B cell (primary cell): ENCODE results near the gene CLECL1. TPM values are rescaled to one million over a fixed set of nuclear protein-coding genes. Genes with fewer than 3 reads are reported as not detected.

ENCODE experiments used
- ATAC-seq: fragments of 200-7000 bp; cut with Tn5 transposase; one replicate; pipeline ENCODE4 v1.10.0; 2021; ENCODE audit warnings: low read depth, mild to moderate bottlenecking, moderate number of reproducible peaks, moderate library complexity
- CTCF ChIA-PET: fragments of 350-600 bp; sonication (Branson Sonifier 250); formaldehyde crosslinking; loops from one replicate; lab custom pipeline; 2021; ENCODE audit warnings: antibody characterized with exemption, inconsistent platforms; lab: Charles Lee
- POLR2A ChIA-PET: fragments of 350-600 bp; sonication (Branson Sonifier 250); formaldehyde crosslinking; loops from one replicate; lab custom pipeline; 2021; ENCODE audit warnings: antibody characterized with exemption; lab: Charles Lee
- DNase-seq: peaks from one replicate; pipeline ENCODE4 v3.0.0; 2013
- H2AFZ ChIP-seq: 2 replicates; pipeline ENCODE4 v1.6.1; 2012; ENCODE audit warnings: mild to moderate bottlenecking, low read depth, low read length; ENCODE audit not compliant: insufficient read depth, poor library complexity, severe bottlenecking
- H3K27ac ChIP-seq, 2 donors: 1 replicate in 1 of 2; 2 replicates in 1 of 2; pipeline ENCODE4 v1.5.1; 2012 to 2013; ENCODE audit warnings: low read length in 2 of 2, mild to moderate bottlenecking in 2 of 2, moderate library complexity in 1 of 2
- H3K27me3 ChIP-seq, 4 experiments: fragments of 200-600 bp in 1 of 4; sonication (generic) in 1 of 4; replicated peaks in 1 of 4; 1 replicate in 2 of 4; 2 replicates in 2 of 4; pipeline versions ENCODE4 v1.6.1 to v1.7.0; 2013 to 2016; ENCODE audit warnings: low read length in 3 of 4, mild to moderate bottlenecking in 2 of 4, mixed read lengths in 1 of 4, moderate library complexity in 1 of 4; ENCODE audit not compliant: insufficient read depth in 4 of 4, control insufficient read depth in 3 of 4; ENCODE audit errors: control extremely low read depth in 1 of 4
- H3K36me3 ChIP-seq, 2 experiments: replicated peaks in 1 of 2; 1 replicate in 1 of 2; 2 replicates in 1 of 2; pipeline versions ENCODE4 v1.6.1 to v1.7.1; 2013; ENCODE audit warnings: low read length in 1 of 2; ENCODE audit not compliant: insufficient read depth in 2 of 2, control insufficient read depth in 1 of 2; ENCODE audit errors: control extremely low read depth in 1 of 2, extremely low read depth in 1 of 2
- H3K4me1 ChIP-seq, 2 donors: fragments of 200-600 bp in 1 of 2; sonication (generic) in 1 of 2; 1 replicate in 1 of 2; 2 replicates in 1 of 2; pipeline versions ENCODE4 v1.5.1 to v1.6.1; 2013 to 2017; ENCODE audit warnings: low read length in 2 of 2; ENCODE audit not compliant: control insufficient read depth in 2 of 2, insufficient read depth in 2 of 2
- H3K4me2 ChIP-seq: replicated peaks from 2 replicates; pipeline ENCODE3; 2012; ENCODE audit warnings: mild to moderate bottlenecking, low read depth, low read length; ENCODE audit not compliant: poor library complexity, severe bottlenecking
- H3K4me3 ChIP-seq, 5 experiments: fragments of 200-600 bp in 1 of 5; sonication (generic) in 1 of 5; 1 replicate in 3 of 5; 2 replicates in 2 of 5; pipeline versions ENCODE4 v1.5.1 to v1.7.0; 2011 to 2016; ENCODE audit warnings: low read length in 4 of 5, mild to moderate bottlenecking in 4 of 5, low read depth in 2 of 5, control low read depth in 1 of 5, moderate library complexity in 1 of 5; ENCODE audit not compliant: insufficient read depth in 1 of 5; ENCODE audit errors: control extremely low read depth in 1 of 5, extremely low read depth in 1 of 5
- H3K79me2 ChIP-seq: fragments of 200-600 bp; sonication (generic); one replicate; pipeline ENCODE4 v1.6.0; 2016; ENCODE audit warnings: low read length; ENCODE audit not compliant: control insufficient read depth, insufficient read depth
- H3K9ac ChIP-seq: fragments of 200-600 bp; sonication (generic); 2 replicates; pipeline ENCODE4 v1.6.1; 2017; ENCODE audit warnings: mild to moderate bottlenecking, low read length, moderate library complexity
- H3K9me3 ChIP-seq, 3 donors: one replicate each; pipeline versions ENCODE4 v1.6.1 to v1.7.1; 2013; ENCODE audit warnings: low read length in 2 of 3; ENCODE audit not compliant: control insufficient read depth in 2 of 3, insufficient read depth in 1 of 3; ENCODE audit errors: control extremely low read depth in 1 of 3
- H4K20me1 ChIP-seq: 2 replicates; pipeline ENCODE4 v1.6.0; 2012; ENCODE audit warnings: mild to moderate bottlenecking, low read length; ENCODE audit not compliant: insufficient read depth, control insufficient read depth, poor library complexity, severe bottlenecking
- H3K27ac Mint-ChIP-seq: one replicate; pipeline ENCODE4 v1.8.0; 2021; ENCODE audit warnings: mixed read lengths
- H3K27me3 Mint-ChIP-seq: one replicate; pipeline ENCODE4 v1.8.0; 2021; ENCODE audit warnings: mixed read lengths
- H3K4me1 Mint-ChIP-seq: one replicate; pipeline ENCODE4 v1.8.0; 2021; ENCODE audit warnings: mixed read lengths
- H3K4me3 Mint-ChIP-seq: one replicate; pipeline ENCODE4 v1.8.0; 2021; ENCODE audit warnings: mixed read lengths
- H3K9me3 Mint-ChIP-seq: one replicate; pipeline ENCODE4 v1.8.0; 2022; ENCODE audit warnings: mixed read lengths; ENCODE audit not compliant: insufficient read depth
- EZH2 ChIP-seq: IDR thresholded peaks from 2 replicates; pipeline ENCODE4 v1.6.1; 2012; ENCODE audit warnings: borderline replicate concordance, low read depth, mild to moderate bottlenecking, moderate library complexity, low read length; ENCODE audit not compliant: insufficient read depth, poor library complexity, severe bottlenecking
- WGBS: methylation state at CpG from one replicate; pipeline ENCODE4 v1.1.5; 2013; ENCODE audit warnings: missing lambda C conversion rate; ENCODE audit not compliant: insufficient coverage; 5-methylcytosine and 5-hydroxymethylcytosine counted together
- intact Hi-C: fragments of 100-400 bp; cut with micrococcal nuclease; formaldehyde crosslinking; loops from one replicate; pipeline ENCODE4 v1.10.0; 2022
- polyA minus RNA-seq: library from RNA; depleted of rRNA, polyadenylated mRNA; stranded (reverse); fragments of >200 nt; gene quantifications from 2 replicates; pipeline ENCODE4 v1.2.3, GENCODE V29; 2012
- polyA plus RNA-seq: library from polyadenylated mRNA; depleted of rRNA; stranded (reverse); fragments of >200 nt; gene quantifications from 2 replicates; pipeline ENCODE4 v1.2.3, GENCODE V29; 2012
- total RNA-seq, 2 donors: library from RNA; stranded (reverse); fragments of 120-200 nt in 1 of 2; gene quantifications; 1 replicate in 1 of 2; 2 replicates in 1 of 2; pipeline versions ENCODE4 v1.2.3 to v1.2.4, GENCODE V29; 2013 to 2022
- TF ChIP-seq, protein P1 (sequence below): fragments of 200-600 bp; IDR thresholded peaks from one replicate; pipeline ENCODE4 v1.8.0; 2022; ENCODE audit warnings: antibody characterized with exemption, mild to moderate bottlenecking

Gene CLECL1
- total RNA-seq (37.8 and 51.4 TPM in 2 replicates), polyA plus RNA-seq (18.5 and 30.7 TPM in 2 replicates), polyA minus RNA-seq (12.9 and 16.4 TPM in 2 replicates)
- 54.4 TPM for total RNA-seq (2013)

DNA sequence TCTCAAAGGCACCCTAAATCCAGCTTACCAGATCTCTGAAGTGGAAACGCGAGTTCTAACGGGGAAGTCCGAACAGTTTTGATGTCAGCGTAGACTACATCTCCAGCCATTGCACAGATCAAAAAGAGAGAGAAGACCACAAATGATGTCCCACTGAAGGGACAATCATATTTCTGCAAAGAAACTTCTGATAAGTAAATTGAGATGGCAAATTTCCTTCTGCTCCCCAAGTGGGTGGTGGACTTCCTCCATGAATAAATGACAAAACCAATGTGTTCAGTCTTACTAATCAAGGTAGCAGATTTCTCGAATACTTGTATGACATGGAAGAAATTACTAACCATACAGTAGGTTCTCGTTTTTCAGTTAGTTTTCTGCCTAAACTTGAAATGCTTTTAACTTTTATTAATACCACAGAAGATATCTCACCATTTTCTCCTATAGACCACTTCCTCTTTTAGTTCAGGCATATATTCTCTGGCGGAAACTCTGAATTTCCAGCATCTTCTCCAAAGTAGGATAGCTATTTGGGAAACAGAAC lies at the start of gene CLECL1:
Gene CLECL1 (minus strand): TSS at position 177 of the 541 bp plus-strand sequence.
- H2AFZ ChIP-seq: peak within 1 kb of the TSS; percentile 32
- H3K36me3 ChIP-seq: no peaks in the 10 kb centered on the region
- no peaks in the 10 kb centered on the region for H4K20me1 ChIP-seq
- DNase-seq (peak; percentile 65), ATAC-seq (peak; percentile 39)
- no peaks in the 10 kb centered on the region for H3K9me3 Mint-ChIP-seq
- peaks cover 50 to 67% of the 10 kb centered on the region in 2 donors for H3K4me1 ChIP-seq
- H3K9me3 ChIP-seq: peaks cover 0 to 3% (median 0%) of the 10 kb centered on the region in 3 donors
- H3K4me3 Mint-ChIP-seq: peak within 1 kb of the TSS; percentile 92
- peak within 1 kb of the TSS; percentile 35 to 74 (median 44) for H3K4me3 ChIP-seq
- peak within 1 kb of the TSS; percentile 75 for H3K4me2 ChIP-seq
- H3K27me3 Mint-ChIP-seq: no peaks in the 10 kb centered on the region
- H3K9ac ChIP-seq: peak within 1 kb of the TSS; percentile 82
- POLR2A ChIA-PET: interaction anchor here (0.6 to 3.6 kb wide), 4 partner anchors 8 to 86 kb away, joined by 3 to 17 read pairs (median 4); no protein-coding TSS in a partner anchor
- peak within 1 kb of the TSS; percentile 83 to 94 for H3K27ac ChIP-seq
- H3K27ac Mint-ChIP-seq: peak within 1 kb of the TSS; percentile 98
- intact Hi-C loops: loop anchor here (1.0 to 2.0 kb wide), 2 partner anchors 7 to 84 kb away; no protein-coding TSS in a partner anchor
- no peaks in the 10 kb centered on the region for H3K27me3 ChIP-seq
- peaks cover 69% of the 10 kb centered on the region for H3K4me1 Mint-ChIP-seq
- WGBS: 0% methylated on average over 1 of the region's 8 CpGs
- peaks cover 40% of the 10 kb centered on the region for H3K79me2 ChIP-seq
- CTCF ChIA-PET: interaction anchor here (0.8 to 5.3 kb wide), 9 partner anchors 10 to 85 kb away, joined by 3 to 40 read pairs (median 6); no protein-coding TSS in a partner anchor
- TF ChIP-seq, protein P1, sequence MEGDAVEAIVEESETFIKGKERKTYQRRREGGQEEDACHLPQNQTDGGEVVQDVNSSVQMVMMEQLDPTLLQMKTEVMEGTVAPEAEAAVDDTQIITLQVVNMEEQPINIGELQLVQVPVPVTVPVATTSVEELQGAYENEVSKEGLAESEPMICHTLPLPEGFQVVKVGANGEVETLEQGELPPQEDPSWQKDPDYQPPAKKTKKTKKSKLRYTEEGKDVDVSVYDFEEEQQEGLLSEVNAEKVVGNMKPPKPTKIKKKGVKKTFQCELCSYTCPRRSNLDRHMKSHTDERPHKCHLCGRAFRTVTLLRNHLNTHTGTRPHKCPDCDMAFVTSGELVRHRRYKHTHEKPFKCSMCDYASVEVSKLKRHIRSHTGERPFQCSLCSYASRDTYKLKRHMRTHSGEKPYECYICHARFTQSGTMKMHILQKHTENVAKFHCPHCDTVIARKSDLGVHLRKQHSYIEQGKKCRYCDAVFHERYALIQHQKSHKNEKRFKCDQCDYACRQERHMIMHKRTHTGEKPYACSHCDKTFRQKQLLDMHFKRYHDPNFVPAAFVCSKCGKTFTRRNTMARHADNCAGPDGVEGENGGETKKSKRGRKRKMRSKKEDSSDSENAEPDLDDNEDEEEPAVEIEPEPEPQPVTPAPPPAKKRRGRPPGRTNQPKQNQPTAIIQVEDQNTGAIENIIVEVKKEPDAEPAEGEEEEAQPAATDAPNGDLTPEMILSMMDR: no peak
- no peak for TF ChIP-seq EZH2

- Histone ChIP-seq H3K4me1 (peaks cover 3 to 15% of the 10 kb centered on the region in 2 donors), H3K4me2 (no peak overlapping the region), H3K9ac (no peak overlapping the region), H3K27me3 (no peaks in the 10 kb centered on the region), H3K79me2 (no peaks in the 10 kb centered on the region), H4K20me1 (no peaks in the 10 kb centered on the region), H3K27ac (no peak overlapping the region), H3K9me3 (no peaks in the 10 kb centered on the region), H3K4me3 (no peak overlapping the region), H2AFZ (no peak overlapping the region), H3K36me3 (no peaks in the 10 kb centered on the region)
- H3K4me1 Mint-ChIP-seq: peaks cover 20% of the 10 kb centered on the region
- H3K27me3 Mint-ChIP-seq: no peaks in the 10 kb centered on the region
- ChIA-PET POLR2A (no interaction called here), CTCF (interaction anchor here (0.6 to 2.7 kb wide), 5 partner anchors 23 to 409 kb away, joined by 3 to 9 read pairs (median 6); no protein-coding TSS in a partner anchor)
- no peak for DNase-seq
- H3K27ac Mint-ChIP-seq: no peak overlapping the region
- H3K9me3 Mint-ChIP-seq: no peaks in the 10 kb centered on the region
- TF ChIP-seq, protein P1: no peak
- no peak for TF ChIP-seq EZH2
- intact Hi-C loops: no loop called here
- WGBS: no CpG with 5 or more reads among the region's 2 CpGs
- no peak overlapping the region for H3K4me3 Mint-ChIP-seq
- no peak for ATAC-seq
Observed at GRCh38 chr12:9781360-9781759, 48.5 kb upstream of the CLECL1 start.
